Endometrial microvascular endothelial cells (primary cell): ENCODE results near the gene ACTN4. TPM values are rescaled to one million over a fixed set of nuclear protein-coding genes. Genes with fewer than 3 reads are reported as not detected.

ENCODE experiments used
- in situ Hi-C: cut with HindIII; loops from 2 replicates; pipeline ENCODE4 v1.10.0; 2017; ENCODE audit warnings: low sequenced_read_pairs, low pct_unique_long_range_greater_than_20kb; ENCODE audit errors: inconsistent ontology term
- total RNA-seq: library from RNA; depleted of rRNA; stranded (reverse); fragments of >200 nt; gene quantifications from one replicate; pipeline ENCODE4 v1.2.3, GENCODE V29; 2015; ENCODE audit errors: inconsistent ontology term

ACTN4 gene
- total RNA-seq, 1 donor from 2014 or later: 703 TPM

DNA sequence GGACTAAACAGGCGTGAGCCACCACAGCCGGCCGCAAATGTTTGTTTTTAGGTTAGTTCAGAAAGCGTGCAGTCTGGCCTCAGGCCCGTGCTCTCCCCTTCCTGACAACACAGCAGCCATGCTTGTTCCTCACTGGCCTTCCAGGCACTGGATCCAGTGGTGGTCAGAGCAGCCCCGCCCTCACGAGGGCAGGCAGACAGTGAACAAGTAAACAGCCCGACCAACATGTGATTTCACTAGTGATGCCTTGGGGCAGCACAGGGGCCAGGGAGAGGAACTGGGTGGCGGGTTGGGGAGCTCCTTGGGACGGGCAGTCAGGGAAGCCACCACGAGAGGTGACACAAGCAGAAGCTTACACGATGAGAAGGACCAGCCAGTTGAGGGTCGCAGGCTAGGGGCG lies 56.1 kb downstream of the ACTN4 start:
- in situ Hi-C loops: no loop called here

DNA sequence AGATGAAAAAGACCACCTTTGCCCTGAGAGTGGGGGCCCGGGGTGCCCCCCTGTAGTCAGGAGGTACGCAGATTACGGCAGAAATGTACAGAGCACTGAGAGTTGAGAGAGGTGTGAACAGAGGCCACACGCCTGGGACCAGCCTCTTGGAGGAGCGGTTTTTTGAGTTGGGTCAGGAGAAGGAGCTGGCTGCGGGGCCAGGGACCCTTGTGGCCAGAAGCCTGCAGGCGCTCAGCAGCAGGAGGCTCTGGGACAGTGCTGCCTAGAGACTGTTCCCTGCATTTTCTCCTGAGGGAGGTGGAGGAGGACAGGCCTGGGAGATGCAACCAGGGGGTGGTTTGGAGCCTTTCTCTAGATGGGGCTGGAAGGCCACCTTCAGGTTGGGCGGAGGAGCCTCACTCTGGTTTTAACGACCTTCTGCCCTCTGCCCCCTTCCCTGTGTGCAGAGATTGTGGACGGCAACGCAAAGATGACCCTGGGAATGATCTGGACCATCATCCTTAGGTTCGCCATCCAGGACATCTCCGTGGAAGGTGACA lies 57.1 kb downstream of the ACTN4 start:
- in situ Hi-C loops: no loop called here

DNA sequence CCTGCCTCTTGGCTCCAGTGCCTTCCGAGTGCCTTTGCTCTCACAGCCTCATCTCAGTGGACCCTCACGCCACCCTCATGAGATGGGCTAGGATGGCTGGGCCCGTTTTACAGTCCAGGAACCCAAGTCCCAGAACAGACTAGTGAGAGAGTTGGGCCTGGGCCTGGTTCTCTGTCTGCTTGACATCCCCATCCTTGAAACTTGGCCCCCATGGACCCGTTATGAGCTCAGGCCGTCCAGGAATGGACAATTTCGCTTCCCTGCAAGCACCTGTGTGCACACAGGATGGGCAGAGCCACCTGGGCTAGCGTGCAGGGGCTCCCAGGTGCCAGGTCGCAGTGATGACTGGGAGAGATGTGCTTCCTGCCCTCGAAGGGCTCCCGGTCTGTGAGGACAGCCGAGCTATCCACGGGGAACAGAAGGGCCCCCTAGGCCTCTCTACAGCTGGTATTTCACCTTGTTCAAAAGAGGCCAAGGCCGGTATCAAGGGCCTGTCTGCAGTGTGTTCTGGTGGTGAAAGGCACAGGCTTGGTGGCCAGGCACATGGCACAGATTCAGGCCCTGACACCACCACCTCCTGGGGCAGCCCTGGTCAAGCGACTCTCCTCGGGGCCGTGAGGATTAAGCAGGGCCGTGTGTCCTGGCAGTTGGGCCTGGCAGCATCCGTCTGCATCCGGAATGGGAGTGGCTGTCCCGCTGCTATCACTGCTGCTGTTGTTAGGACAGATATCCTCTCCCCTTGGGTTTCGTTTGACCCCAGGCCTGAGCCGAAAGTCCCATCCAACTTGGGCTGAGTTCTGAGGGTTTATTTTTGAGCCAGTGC lies 58.0 kb downstream of the ACTN4 start:
- in situ Hi-C loops: no loop called here

DNA sequence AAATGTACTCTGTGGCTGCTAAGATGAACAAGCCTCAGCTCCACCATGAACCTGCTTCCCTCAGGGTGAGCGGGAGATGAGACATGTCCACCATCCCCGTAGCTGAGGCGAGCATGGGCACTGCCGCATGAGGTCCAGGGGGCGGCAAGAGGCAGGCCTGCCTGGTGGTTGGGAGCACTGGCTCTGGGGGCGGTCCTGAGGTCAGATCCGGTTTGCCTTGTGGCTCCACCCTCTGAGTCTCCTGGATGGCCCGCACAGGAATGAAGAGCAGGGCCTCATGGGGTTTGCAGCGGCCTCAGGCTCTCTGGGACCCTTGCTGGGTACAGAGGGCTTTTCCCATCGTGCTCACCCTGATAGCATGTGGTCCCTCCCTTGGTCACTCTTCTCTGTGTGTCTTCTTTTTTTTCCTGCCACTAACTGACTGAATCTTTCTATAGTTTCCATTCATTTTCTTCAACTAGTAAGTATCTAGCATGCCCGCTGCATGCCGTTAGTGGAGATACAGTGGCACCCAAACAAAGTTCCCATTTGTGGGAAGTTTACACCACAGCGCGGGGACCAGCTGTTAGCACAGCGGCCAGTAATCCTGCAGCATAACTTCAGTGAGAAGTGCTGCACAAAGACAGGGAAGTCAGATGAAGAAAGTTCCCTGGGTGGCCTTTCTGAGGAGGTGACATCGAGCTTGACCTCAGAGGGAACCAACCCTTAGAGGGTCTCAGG lies 59.5 kb downstream of the ACTN4 start:
- in situ Hi-C loops: no loop called here

DNA sequence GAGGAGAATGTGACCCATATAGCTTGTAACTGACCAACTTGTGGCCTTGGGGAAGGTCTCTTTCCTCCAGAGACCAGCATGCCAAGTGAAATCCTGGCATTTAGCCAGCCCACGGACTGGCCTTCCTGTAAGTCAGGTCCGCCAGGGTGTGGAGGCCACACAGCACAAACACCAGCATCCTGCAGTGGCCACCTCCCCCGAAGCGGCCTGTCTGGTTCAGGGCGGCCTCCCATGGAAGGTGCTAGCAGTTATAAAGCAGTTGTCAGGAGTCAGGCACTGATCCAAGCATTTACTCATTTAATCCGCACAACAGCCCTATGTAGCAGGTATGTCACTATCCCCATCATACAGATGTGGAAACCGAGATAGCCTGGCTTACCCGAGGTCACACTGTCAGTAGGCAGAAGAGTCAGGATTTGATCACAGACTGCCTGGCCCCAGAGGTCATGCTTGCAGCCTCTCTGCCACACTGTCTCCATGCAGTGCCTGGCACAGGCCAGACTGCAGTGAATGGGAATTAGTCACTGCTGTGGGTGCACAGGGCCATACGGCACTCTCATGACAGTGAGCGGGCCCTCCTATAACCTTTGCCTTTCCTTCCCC lies 60.2 kb downstream of the ACTN4 start:
- in situ Hi-C loops: no loop called here

DNA sequence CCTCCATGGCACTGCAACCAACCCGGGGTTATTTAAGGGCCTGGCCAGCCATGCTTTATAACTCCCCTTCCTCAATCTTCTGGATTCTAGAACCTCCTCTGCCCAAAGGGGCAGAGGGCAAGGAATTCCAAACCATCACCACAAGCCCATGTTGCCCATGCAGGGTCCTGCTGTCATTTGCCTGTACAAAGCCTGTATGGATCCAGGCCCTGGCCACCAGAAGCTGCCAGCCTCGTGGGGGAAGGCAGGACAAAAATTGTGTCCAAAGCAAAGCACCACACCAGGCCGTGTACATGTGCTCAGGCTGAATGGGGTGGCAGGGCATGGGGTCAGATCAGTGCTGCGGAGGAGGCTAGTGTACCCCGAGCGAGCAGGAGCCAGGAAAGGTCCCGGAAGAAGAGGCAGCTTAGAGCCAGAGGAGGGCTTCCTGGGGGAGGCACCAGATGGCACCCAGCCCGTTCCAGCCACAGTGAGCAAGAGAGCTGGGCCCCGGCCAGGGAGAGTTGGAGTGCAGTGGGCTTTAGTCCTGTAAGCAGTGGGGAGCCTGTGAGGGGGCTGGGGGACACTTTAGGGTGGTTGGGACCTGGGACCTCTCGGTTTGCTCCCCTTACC lies 61.1 kb downstream of the ACTN4 start:
- in situ Hi-C loops: no loop called here

DNA sequence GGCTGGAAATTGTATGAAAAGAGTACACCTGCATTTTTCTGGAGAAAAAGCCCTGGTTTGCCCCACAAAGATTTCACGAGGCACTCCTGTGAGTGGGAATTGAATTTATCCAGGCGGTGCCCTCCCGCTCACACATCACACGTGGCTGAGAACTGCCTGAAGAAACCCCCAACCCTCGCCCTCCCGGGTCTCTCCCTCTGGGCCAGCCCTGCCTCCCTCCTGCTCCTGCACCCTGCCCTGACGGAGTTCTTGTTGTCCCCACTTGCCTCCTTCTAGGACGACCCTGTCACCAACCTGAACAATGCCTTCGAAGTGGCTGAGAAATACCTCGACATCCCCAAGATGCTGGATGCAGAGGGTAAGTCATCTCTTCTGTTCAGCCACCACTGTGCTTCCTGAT lies 61.7 kb downstream of the ACTN4 start:
- in situ Hi-C loops: no loop called here

DNA sequence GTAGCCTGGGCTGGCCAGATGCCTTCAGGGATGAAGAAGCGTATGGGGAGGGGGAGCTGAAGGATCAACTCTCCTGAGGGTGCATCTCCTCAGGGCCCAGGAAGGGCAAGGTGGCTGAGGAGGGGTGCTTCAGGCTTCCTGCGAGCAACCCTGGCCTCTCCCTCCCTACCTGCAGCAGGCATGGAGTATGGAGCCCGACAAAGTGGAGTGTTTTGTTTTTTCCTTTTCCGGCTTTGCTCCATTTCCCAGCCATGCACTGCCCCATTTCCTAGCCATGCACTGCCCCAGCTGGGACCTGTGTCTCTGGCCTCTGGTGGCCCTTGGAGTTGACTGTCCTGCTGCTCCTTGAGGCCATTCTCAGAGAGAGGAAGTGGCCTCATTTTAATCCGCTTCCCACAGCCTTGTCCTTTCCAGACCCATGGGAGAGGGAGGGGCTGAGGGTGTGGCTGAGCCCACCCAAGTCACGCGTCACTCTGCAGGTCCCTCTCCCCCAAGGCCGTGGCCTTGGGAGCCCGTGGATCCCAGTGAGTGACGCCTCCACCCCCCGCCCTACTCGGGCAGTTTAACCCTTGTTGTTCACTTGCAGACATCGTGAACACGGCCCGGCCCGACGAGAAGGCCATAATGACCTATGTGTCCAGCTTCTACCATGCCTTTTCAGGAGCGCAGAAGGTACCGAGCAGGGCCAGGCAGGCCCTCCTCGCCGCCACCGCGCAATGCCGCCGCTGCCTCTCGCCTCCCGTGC lies 62.4 kb downstream of the ACTN4 start:
- in situ Hi-C loops: no loop called here

DNA sequence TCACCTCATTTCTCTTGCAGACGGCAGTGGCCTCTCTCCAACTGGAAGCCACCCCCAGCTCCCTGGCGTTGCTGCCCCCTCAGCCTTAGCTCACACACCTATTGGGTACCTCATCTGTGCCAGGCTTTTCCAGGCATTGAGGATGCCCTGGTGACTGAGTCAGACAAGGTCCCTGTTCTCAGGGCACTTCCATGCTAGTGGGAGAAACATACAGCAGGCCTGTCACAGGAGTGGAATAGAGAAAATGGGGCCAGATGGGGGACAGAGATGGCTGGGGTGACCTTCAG lies 62.9 kb downstream of the ACTN4 start:
- in situ Hi-C loops: no loop called here

DNA sequence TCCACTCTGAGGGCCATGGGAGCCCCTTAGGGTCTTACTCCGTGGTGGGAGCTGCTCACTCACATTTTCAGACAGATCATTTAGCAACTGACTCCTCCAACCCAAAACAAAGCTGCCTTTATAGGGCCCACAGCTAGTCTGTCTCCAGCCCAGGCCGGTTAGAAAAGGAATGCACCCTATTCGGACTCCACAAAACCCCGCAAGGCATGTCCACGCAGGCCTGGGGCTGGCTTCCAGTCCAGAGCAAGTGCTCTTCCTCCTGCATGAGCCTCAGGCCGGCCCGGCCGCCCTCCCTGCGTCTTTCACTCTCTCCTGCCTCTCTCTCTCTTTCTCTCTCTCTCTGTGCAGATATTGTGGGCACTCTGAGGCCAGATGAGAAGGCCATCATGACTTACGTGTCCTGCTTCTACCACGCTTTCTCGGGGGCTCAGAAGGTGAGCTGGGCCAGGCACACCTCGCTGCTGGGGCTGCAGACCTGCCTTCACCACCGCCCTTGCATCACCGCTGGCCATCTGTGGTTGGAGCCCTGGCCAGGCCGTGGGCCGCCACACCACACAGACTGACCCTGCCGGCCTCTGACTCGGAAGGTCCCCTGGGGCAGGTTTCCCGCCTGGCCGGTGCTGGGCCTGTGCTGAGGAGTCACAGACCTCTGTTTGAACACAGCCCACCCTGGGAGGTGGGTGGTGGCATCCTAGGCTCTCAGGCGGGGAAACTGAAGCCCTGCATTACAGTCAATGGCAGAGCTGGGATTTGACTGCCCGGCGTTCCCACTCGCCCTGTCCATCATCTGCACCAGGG lies 63.7 kb downstream of the ACTN4 start:
- in situ Hi-C loops: no loop called here

DNA sequence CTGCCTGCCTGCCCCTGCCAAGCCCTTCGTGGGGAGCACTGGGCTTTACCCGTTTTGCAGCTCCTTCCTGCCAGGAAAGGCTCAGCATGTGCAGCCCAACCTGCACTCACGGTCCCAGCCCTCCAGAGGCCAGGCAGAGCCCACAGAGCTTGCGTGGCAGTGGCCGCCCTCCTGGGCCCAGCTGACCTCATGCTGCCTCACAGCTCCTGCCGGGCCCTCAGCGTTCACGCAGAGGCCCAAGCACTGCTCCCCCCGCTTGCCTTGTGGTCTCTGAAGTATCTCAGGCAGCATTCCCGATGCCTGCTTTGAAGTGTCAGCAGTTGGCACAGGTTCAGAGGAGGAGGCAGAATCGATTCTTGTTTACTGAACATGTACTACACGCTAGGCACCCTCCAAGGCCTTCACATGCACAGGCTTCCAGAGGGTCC lies 64.3 kb downstream of the ACTN4 start:
- in situ Hi-C loops: no loop called here

DNA sequence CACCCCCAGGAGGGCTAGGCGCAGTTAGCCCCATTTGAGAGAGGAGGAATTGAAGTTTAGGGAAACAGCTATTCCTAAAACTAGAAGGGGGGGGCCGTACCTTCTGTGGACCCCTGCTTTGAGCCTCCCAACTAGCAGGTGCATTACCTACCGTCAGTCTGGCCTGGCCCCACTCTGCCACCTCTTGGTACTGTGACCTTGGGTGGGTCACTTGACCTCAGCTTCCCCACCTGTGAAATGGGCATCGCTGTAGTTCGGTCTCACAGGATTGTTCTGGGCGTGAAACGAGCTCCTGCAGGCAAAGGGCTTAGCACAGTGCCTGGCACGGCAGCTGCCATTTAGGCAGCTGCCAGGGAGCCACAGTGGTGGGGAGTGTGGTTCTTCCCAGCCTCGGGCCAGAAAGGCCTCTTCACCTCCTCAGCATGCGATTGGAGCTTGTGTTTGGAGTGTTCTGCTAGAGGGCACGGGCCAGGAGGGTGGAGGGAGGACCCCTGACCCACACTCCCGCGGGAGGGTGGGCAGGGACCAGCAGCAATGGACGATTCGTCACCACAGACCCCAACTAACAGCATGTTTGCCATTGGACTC lies 64.8 kb downstream of the ACTN4 start:
- in situ Hi-C loops: no loop called here

DNA sequence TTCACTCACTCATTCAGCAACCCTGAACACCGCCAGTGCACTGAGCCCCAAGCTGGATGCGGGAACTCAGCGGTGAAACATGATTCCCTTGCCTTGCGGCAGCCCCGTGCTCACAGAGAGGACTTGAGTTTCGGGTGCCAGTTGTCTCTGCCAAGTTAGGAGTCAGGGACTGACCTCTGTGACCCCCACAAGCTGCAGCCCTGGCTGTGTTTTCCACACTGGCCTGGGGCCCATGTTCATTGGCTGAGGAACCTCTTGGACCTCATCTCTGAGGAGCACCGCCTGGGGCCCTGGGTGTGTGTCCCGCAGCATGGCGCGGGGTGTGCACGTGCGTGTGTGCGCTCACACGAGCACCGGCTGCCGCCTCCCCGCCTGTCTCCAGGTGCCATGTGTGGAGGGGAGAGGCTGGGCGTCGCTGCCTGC lies 65.8 kb downstream of the ACTN4 start:
- in situ Hi-C loops: no loop called here

DNA sequence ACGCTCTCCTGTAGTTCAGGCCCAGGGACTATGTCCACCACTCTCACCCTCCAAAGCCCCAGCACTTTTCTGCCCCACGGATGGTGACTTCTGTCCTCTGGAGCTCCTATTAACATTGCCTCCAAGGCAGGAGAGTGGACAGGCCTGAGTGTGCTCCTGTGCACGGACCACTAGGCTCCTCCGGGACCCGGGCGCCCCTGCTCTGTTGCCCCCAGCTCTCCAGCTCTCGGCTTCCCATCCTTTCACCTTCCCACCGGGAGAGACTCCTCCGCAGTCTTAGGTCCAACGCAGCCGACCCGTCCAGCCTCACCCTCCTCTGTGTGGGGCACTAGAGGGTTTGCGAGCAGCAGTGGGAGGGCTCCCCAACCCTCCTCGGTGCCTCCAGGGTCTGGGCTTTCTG lies 66.4 kb downstream of the ACTN4 start:
- in situ Hi-C loops: no loop called here

DNA sequence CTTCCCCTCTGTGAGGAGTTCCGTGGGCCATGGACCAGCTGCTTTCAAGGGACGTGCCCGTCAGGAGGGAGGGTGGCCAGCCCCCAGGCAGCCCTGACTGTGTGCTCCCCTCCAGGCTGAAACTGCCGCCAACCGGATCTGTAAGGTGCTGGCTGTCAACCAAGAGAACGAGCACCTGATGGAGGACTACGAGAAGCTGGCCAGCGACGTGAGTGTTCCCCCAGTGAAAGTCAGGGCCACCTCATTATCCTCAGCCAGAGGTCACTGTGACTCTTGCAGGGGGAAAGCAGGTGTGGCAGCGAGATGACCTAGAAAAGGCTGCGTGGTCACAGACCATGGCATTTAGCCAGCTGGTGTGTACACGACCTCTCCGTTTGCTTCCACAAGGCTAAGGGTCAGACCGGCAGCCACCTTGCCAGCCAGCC lies 66.9 kb downstream of the ACTN4 start:
- in situ Hi-C loops: no loop called here

DNA sequence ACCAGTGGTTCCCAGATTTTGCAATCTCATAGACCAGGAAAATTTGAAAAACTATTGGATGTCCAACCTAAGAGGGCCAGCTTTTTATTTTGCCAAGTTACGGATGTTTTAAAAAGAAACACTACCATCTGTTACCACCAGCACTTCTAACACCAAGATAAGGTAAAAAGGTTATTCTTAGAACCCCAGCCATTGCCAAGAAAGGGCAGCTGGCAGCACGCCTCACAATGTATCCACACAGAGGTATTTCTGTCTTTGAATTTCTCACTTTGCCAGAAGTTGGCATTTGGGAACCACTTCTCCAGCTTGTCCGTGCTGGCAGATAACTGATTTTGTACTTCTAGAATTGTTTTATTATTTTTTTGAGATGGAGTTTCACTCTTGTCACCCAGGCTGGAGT lies 68.1 kb downstream of the ACTN4 start:
- in situ Hi-C loops: no loop called here

DNA sequence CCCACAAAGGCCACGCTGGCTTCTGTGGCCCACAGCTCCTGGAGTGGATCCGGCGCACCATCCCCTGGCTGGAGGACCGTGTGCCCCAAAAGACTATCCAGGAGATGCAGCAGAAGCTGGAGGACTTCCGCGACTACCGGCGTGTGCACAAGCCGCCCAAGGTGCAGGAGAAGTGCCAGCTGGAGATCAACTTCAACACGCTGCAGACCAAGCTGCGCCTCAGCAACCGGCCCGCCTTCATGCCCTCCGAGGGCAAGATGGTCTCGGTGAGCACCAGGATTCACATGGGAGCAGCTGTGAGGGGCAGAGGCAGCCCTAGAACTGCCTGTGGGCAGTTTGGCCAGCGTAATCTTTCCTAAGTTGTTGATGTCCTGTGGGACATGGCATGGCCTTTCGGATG lies 69.6 kb downstream of the ACTN4 start:
- in situ Hi-C loops: no loop called here

DNA sequence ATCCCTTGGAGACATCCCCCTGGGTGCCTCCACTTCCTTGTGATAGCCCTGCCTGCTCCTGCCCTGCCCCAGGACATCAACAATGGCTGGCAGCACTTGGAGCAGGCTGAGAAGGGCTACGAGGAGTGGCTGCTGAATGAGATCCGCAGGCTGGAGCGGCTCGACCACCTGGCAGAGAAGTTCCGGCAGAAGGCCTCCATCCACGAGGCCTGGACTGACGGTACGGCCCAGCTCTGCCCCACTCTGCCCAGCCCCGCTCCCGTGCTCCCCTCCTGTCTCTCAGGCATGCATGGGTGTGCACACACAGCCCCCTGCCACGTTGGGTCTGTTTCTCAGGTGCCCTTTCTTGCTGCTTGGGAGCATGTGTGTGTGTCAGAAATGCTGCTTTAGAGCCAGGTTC lies 70.4 kb downstream of the ACTN4 start:
- in situ Hi-C loops: no loop called here
